PC-9 (cell line): ENCODE results near the gene SCIN. TPM values are rescaled to one million over a fixed set of nuclear protein-coding genes. Genes with fewer than 3 reads are reported as not detected.

Source experiments
- BruUV-seq: library from RNA; stranded (reverse); fragments of 400-500 nt; replicated peaks from 2 replicates; lab custom pipeline; 2021; lab: Mats Ljungman, UMichigan
- CTCF ChIA-PET: fragments of 300-600 bp; sonication (Branson Sonifier 250); formaldehyde crosslinking; loops from one replicate; lab custom pipeline; 2022; ENCODE audit warnings: antibody characterized with exemption; lab: Charles Lee
- POLR2A ChIA-PET: fragments of 300-600 bp; sonication (Branson Sonifier 250); formaldehyde crosslinking; loops from one replicate; lab custom pipeline; 2022; ENCODE audit warnings: antibody characterized with exemption; ENCODE audit not compliant: unreplicated experiment; lab: Charles Lee
- DNase-seq, 2 experiments: peaks; one replicate each; pipeline versions ENCODE4 v3.0.0 to v3.0.0-alpha.2; 2015 to 2022; ENCODE audit warnings: mixed read lengths in 1 of 2
- H2AFZ ChIP-seq: fragments of 200-600 bp; sonication (generic); 2 replicates; pipeline ENCODE4 v1.8.1; 2017; ENCODE audit warnings: antibody characterized with exemption
- H3F3A ChIP-seq: fragments of 200-600 bp; sonication (generic); 2 replicates; pipeline ENCODE4 v1.8.1; 2017; ENCODE audit warnings: antibody characterized with exemption, mild to moderate bottlenecking, low read depth; ENCODE audit not compliant: insufficient read depth
- H3K27ac ChIP-seq: fragments of 200-600 bp; sonication (generic); 2 replicates; pipeline ENCODE4 v1.6.1; 2016; ENCODE audit warnings: mixed run types
- H3K27me3 ChIP-seq: fragments of 200-600 bp; sonication (generic); 2 replicates; pipeline ENCODE4 v1.6.1; 2016; ENCODE audit warnings: low read depth, mixed run types; ENCODE audit not compliant: insufficient read depth
- H3K36me3 ChIP-seq: fragments of 200-600 bp; sonication (generic); 2 replicates; pipeline ENCODE4 v1.6.1; 2016; ENCODE audit warnings: low read depth, mixed run types
- H3K4me1 ChIP-seq: fragments of 200-600 bp; sonication (generic); replicated peaks from 2 replicates; pipeline ENCODE4 v1.6.1; 2016; ENCODE audit warnings: mixed run types; ENCODE audit not compliant: insufficient read depth
- H3K4me2 ChIP-seq: fragments of 200-600 bp; sonication (generic); 2 replicates; pipeline ENCODE4 v1.6.1; 2017; ENCODE audit warnings: mixed run types
- H3K4me3 ChIP-seq: fragments of 200-600 bp; sonication (generic); 2 replicates; pipeline ENCODE4 v1.6.1; 2016; ENCODE audit warnings: mixed run types
- H3K79me2 ChIP-seq: fragments of 200-600 bp; sonication (generic); 2 replicates; pipeline ENCODE4 v1.6.1; 2017; ENCODE audit warnings: low read depth, mixed run types
- H3K9me2 ChIP-seq: fragments of 200-600 bp; sonication (generic); 2 replicates; pipeline ENCODE4 v1.8.1; 2017; ENCODE audit warnings: mild to moderate bottlenecking; ENCODE audit not compliant: insufficient read depth
- H3K9me3 ChIP-seq: fragments of 200-600 bp; sonication (generic); 2 replicates; pipeline ENCODE4 v1.8.1; 2016; ENCODE audit warnings: low read depth; ENCODE audit not compliant: insufficient read depth
- H4K20me1 ChIP-seq: fragments of 200-600 bp; sonication (generic); 2 replicates; pipeline ENCODE4 v1.8.1; 2017; ENCODE audit not compliant: insufficient read depth
- EZH2 ChIP-seq: fragments of 200-600 bp; sonication (generic); IDR thresholded peaks from 2 replicates; pipeline ENCODE4 v1.8.0; 2017; ENCODE audit warnings: antibody characterized with exemption, low read depth
- intact Hi-C: fragments of 100-400 bp; cut with micrococcal nuclease; formaldehyde crosslinking; loops from one replicate; pipeline ENCODE4 v1.10.0; 2022; ENCODE audit not compliant: unreplicated experiment
- total RNA-seq: library from RNA; stranded (reverse); gene quantifications from 2 replicates; pipeline ENCODE4 v1.2.3, GENCODE V29; 2021
- TF ChIP-seq, protein P1 (sequence below): fragments of 200-600 bp; sonication (generic); conservative IDR thresholded peaks from 2 replicates; pipeline ENCODE4 v1.6.1; 2017; ENCODE audit warnings: mixed run types, antibody characterized with exemption, mild to moderate bottlenecking, moderate library complexity

Gene SCIN
- total RNA-seq, 1 experiment from 2014 or later, result 0.92 TPM

DNA sequence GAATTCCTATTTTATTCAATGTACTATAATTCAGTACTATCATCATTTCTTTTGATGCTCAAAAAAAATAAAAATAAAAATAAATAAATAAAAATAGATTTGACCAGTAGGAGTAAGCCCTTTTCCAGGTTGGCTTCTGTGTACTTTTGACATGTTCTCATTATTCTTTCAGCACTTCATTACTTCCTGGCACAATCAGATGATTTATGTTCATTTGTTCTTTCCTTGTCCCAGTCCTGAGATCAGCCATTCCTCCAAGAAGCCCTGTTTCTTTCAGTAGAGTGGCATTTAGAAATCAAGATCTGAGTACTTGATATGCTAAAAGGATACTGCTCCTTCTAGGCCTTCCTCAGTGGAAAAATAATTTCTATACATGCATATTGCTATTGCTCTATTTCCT is 137.8 kb downstream of the SCIN start:
- intact Hi-C loops, result no loop called here
- no peak overlapping the region for H3K27ac ChIP-seq
- H3K9me2 ChIP-seq, result no peaks in the 10 kb centered on the region
- BruUV-seq, result no TSS peak
- ChIA-PET CTCF (no interaction called here), POLR2A (no interaction called here)
- no peak overlapping the region for H2AFZ ChIP-seq
- no peaks in the 10 kb centered on the region for H3K9me3 ChIP-seq
- H3F3A ChIP-seq, result no peaks in the 10 kb centered on the region
- no peaks in the 10 kb centered on the region for H3K79me2 ChIP-seq
- no peak for DNase-seq
- H3K4me3 ChIP-seq, result no peak overlapping the region
- no peaks in the 10 kb centered on the region for H4K20me1 ChIP-seq
- H3K36me3 ChIP-seq, result no peaks in the 10 kb centered on the region
- H3K27me3 ChIP-seq, result no peaks in the 10 kb centered on the region
- TF ChIP-seq, protein P1, sequence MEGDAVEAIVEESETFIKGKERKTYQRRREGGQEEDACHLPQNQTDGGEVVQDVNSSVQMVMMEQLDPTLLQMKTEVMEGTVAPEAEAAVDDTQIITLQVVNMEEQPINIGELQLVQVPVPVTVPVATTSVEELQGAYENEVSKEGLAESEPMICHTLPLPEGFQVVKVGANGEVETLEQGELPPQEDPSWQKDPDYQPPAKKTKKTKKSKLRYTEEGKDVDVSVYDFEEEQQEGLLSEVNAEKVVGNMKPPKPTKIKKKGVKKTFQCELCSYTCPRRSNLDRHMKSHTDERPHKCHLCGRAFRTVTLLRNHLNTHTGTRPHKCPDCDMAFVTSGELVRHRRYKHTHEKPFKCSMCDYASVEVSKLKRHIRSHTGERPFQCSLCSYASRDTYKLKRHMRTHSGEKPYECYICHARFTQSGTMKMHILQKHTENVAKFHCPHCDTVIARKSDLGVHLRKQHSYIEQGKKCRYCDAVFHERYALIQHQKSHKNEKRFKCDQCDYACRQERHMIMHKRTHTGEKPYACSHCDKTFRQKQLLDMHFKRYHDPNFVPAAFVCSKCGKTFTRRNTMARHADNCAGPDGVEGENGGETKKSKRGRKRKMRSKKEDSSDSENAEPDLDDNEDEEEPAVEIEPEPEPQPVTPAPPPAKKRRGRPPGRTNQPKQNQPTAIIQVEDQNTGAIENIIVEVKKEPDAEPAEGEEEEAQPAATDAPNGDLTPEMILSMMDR, result no peak
- TF ChIP-seq EZH2, result no peak
- H3K4me2 ChIP-seq, result no peak overlapping the region
- peaks cover 13% of the 10 kb centered on the region for H3K4me1 ChIP-seq

Other genes starting within 250 kb of the SCIN start
- gene VWDE, start 166.9 kb upstream of the SCIN start, total RNA-seq, result 27.3 and 28.8 TPM in 2 replicates
- gene ARL4A, start 116.9 kb downstream of the SCIN start, total RNA-seq, result 17.9 and 18.0 TPM in 2 replicates